Panc1 (cell line): Measurements from ENCODE around the gene HLTF. TPM values are rescaled to one million over a fixed set of nuclear protein-coding genes. Genes with fewer than 3 reads are reported as not detected.
"Not testable (repeated sequence)": the region's sequence is repeated elsewhere in the genome, so short reads cannot be mapped to it uniquely, and the experiment has no call there.

Experiments
- ATAC-seq: fragments of 200-7000 bp; cut with Tn5 transposase; 2 replicates; pipeline ENCODE4 v1.9.1; 2020; ENCODE audit warnings: mild to moderate bottlenecking, moderate library complexity
- BruUV-seq: library from RNA; stranded (reverse); fragments of 400-500 nt; replicated peaks from 2 replicates; lab custom pipeline; 2021; lab: Mats Ljungman, UMichigan
- CTCF ChIA-PET: fragments of 300-600 bp; sonication (Branson Sonifier 250); formaldehyde crosslinking; loops from one replicate; lab custom pipeline; 2022; ENCODE audit warnings: antibody characterized with exemption; lab: Charles Lee
- POLR2A ChIA-PET: fragments of 300-600 bp; sonication (Branson Sonifier 250); formaldehyde crosslinking; loops from one replicate; lab custom pipeline; 2022; ENCODE audit warnings: antibody characterized with exemption; lab: Charles Lee
- DNase-seq: peaks from one replicate; pipeline ENCODE4 v3.0.0-alpha.2; 2010; ENCODE audit warnings: low read depth, low spot score
- H3K27ac ChIP-seq: 2 replicates; pipeline ENCODE4 v1.5.1; 2011; ENCODE audit warnings: mild to moderate bottlenecking, low read length, inconsistent platforms
- H3K27me3 ChIP-seq: fragments of 200-500 bp; sonication (Bioruptor generic); 2 replicates; pipeline ENCODE4 v1.6.0; 2014; ENCODE audit warnings: low read length, inconsistent platforms; ENCODE audit not compliant: control insufficient read depth, insufficient read depth
- H3K36me3 ChIP-seq: fragments of 200-500 bp; sonication (Bioruptor generic); 2 replicates; pipeline ENCODE4 v1.5.1; 2014; ENCODE audit warnings: inconsistent platforms, mild to moderate bottlenecking, low read length, moderate library complexity; ENCODE audit not compliant: control insufficient read depth, insufficient read depth
- H3K4me1 ChIP-seq: 2 replicates; pipeline ENCODE4 v1.5.1; 2011; ENCODE audit warnings: inconsistent platforms, mild to moderate bottlenecking, low read length, moderate library complexity; ENCODE audit not compliant: control insufficient read depth, insufficient read depth
- H3K4me3 ChIP-seq, 2 experiments: 2 replicates each; pipeline ENCODE4 v1.5.1; 2011 to 2012; ENCODE audit warnings: low read depth in 2 of 2, low read length in 2 of 2, mild to moderate bottlenecking in 2 of 2, inconsistent platforms in 1 of 2, moderate library complexity in 1 of 2
- H3K9me3 ChIP-seq: fragments of 200-500 bp; sonication (Bioruptor generic); 2 replicates; pipeline ENCODE4 v1.5.1; 2014; ENCODE audit warnings: low read depth, mild to moderate bottlenecking, inconsistent platforms, low read length, moderate library complexity; ENCODE audit not compliant: control insufficient read depth, insufficient read depth
- POLR2AphosphoS5 ChIP-seq: IDR thresholded peaks from 2 replicates; pipeline ENCODE4 v1.6.1; 2012; ENCODE audit warnings: mild to moderate bottlenecking, low read depth, low read length, moderate library complexity
- SIN3A ChIP-seq: IDR thresholded peaks from 2 replicates; pipeline ENCODE4 v1.6.1; 2012; ENCODE audit warnings: low read depth, mild to moderate bottlenecking, low read length, moderate library complexity, borderline replicate concordance; ENCODE audit not compliant: insufficient read depth
- TCF7L2 ChIP-seq: IDR thresholded peaks from 2 replicates; pipeline ENCODE4 v1.6.1; 2011; ENCODE audit warnings: mild to moderate bottlenecking, low read depth, low read length, inconsistent platforms
- in situ Hi-C: cut with HindIII; loops from 2 replicates; pipeline ENCODE4 v1.10.0; 2016; ENCODE audit warnings: low sequenced_read_pairs, low pct_unique_long_range_greater_than_20kb
- intact Hi-C: fragments of 100-400 bp; cut with micrococcal nuclease; formaldehyde crosslinking; loops from one replicate; pipeline ENCODE4 v1.10.0; 2022; ENCODE audit not compliant: unreplicated experiment
- total RNA-seq: library from RNA; stranded (reverse); gene quantifications from one replicate; pipeline ENCODE4 v1.2.1, GENCODE V29; 2021; ENCODE audit not compliant: unreplicated experiment
- TF ChIP-seq, protein P1 (sequence below): fragments of 450-650 bp; IDR thresholded peaks from 2 replicates; pipeline ENCODE4 v1.5.1; 2017; ENCODE audit warnings: mild to moderate bottlenecking
- TF ChIP-seq, protein P2 (sequence below), 2 experiments: IDR thresholded peaks; 2 replicates each; pipeline ENCODE4 v1.6.1; 2011 to 2012; ENCODE audit warnings: low read depth in 2 of 2, control low read depth in 1 of 2, low read length in 1 of 2, mild to moderate bottlenecking in 1 of 2, moderate library complexity in 1 of 2; ENCODE audit not compliant: insufficient read depth in 1 of 2

Gene HLTF
- total RNA-seq, 1 experiment from 2014 or later: 106 TPM

- BruUV-seq: no TSS peak
- Histone ChIP-seq H3K27me3 (no peaks in the 10 kb centered on the region), H3K36me3 (no peaks in the 10 kb centered on the region), H3K4me3 (no peak overlapping the region), H3K9me3 (peaks cover 3% of the 10 kb centered on the region; the same call in 1 of the 2 replicates), H3K27ac (no peak overlapping the region), H3K4me1 (no peaks in the 10 kb centered on the region)
- in situ Hi-C loops (no loop called here), intact Hi-C loops (no loop called here)
- CTCF ChIA-PET: no interaction called here
- TF ChIP-seq, protein P1, sequence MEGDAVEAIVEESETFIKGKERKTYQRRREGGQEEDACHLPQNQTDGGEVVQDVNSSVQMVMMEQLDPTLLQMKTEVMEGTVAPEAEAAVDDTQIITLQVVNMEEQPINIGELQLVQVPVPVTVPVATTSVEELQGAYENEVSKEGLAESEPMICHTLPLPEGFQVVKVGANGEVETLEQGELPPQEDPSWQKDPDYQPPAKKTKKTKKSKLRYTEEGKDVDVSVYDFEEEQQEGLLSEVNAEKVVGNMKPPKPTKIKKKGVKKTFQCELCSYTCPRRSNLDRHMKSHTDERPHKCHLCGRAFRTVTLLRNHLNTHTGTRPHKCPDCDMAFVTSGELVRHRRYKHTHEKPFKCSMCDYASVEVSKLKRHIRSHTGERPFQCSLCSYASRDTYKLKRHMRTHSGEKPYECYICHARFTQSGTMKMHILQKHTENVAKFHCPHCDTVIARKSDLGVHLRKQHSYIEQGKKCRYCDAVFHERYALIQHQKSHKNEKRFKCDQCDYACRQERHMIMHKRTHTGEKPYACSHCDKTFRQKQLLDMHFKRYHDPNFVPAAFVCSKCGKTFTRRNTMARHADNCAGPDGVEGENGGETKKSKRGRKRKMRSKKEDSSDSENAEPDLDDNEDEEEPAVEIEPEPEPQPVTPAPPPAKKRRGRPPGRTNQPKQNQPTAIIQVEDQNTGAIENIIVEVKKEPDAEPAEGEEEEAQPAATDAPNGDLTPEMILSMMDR: no peak
- TF ChIP-seq, protein P2, sequence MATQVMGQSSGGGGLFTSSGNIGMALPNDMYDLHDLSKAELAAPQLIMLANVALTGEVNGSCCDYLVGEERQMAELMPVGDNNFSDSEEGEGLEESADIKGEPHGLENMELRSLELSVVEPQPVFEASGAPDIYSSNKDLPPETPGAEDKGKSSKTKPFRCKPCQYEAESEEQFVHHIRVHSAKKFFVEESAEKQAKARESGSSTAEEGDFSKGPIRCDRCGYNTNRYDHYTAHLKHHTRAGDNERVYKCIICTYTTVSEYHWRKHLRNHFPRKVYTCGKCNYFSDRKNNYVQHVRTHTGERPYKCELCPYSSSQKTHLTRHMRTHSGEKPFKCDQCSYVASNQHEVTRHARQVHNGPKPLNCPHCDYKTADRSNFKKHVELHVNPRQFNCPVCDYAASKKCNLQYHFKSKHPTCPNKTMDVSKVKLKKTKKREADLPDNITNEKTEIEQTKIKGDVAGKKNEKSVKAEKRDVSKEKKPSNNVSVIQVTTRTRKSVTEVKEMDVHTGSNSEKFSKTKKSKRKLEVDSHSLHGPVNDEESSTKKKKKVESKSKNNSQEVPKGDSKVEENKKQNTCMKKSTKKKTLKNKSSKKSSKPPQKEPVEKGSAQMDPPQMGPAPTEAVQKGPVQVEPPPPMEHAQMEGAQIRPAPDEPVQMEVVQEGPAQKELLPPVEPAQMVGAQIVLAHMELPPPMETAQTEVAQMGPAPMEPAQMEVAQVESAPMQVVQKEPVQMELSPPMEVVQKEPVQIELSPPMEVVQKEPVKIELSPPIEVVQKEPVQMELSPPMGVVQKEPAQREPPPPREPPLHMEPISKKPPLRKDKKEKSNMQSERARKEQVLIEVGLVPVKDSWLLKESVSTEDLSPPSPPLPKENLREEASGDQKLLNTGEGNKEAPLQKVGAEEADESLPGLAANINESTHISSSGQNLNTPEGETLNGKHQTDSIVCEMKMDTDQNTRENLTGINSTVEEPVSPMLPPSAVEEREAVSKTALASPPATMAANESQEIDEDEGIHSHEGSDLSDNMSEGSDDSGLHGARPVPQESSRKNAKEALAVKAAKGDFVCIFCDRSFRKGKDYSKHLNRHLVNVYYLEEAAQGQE (IDR thresholded peaks at IDR 0.05; ENCODE audit: insufficient read depth in 1 of 2, low read depth in 2 of 2, low read length in 1 of 2): no peak
- TF ChIP-seq SIN3A (no peak), POLR2AphosphoS5 (no peak), TCF7L2 (no peak)
- ATAC-seq (no peak), DNase-seq (no peak)
- POLR2A ChIA-PET: no interaction called here
Observed at GRCh38 chr3:149101154-149101553, 14.8 kb upstream of the HLTF start.

- H3K27me3 ChIP-seq, H3K9me3 ChIP-seq, H3K4me1 ChIP-seq, BruUV-seq, DNase-seq, H3K4me3 ChIP-seq, H3K27ac ChIP-seq, H3K36me3 ChIP-seq, ATAC-seq, in situ Hi-C loops, CTCF ChIA-PET, intact Hi-C loops: not testable (repeated sequence)
- POLR2A ChIA-PET: interaction anchor here (0.8 kb wide), 1 partner anchor 34 kb away, joined by 4 read pairs; no protein-coding TSS in a partner anchor
Observed at GRCh38 chr3:149097987-149098386, 11.7 kb upstream of the HLTF start.

GRCh38 chr3:149095487-149095886 is 9.2 kb upstream of the HLTF start:
- no peaks in the 10 kb centered on the region for H3K27me3 ChIP-seq
- TF ChIP-seq, protein P2 (IDR thresholded peaks at IDR 0.05; ENCODE audit: insufficient read depth in 1 of 2, low read depth in 2 of 2, low read length in 1 of 2): no peak
- TF ChIP-seq POLR2AphosphoS5 (no peak), SIN3A (no peak)
- H3K9me3 ChIP-seq: no peaks in the 10 kb centered on the region
- no TSS peak for BruUV-seq
- H3K36me3 ChIP-seq: no peaks in the 10 kb centered on the region
- CTCF ChIA-PET: no interaction called here
- no peaks in the 10 kb centered on the region for H3K4me1 ChIP-seq
- no peak overlapping the region for H3K27ac ChIP-seq
- in situ Hi-C loops (no loop called here), intact Hi-C loops (no loop called here)
- POLR2A ChIA-PET: no interaction called here
- ATAC-seq (no peak), DNase-seq (no peak)
- no peak overlapping the region for H3K4me3 ChIP-seq
